Epithelial cell of esophagus (primary cell): ENCODE data around the gene LIN7B.

Experiments used
- DNase-seq: peaks from one replicate; pipeline ENCODE4 v3.0.0; 2010; ENCODE audit warnings: low read depth
- H3K4me3 ChIP-seq: 2 replicates; pipeline ENCODE4 v1.5.1; 2011; ENCODE audit warnings: mild to moderate bottlenecking, low read length, control low read depth
- TF ChIP-seq, protein P1 (sequence below): IDR thresholded peaks from 2 replicates; pipeline ENCODE4 v1.5.1; 2011; ENCODE audit warnings: low read depth, mild to moderate bottlenecking, low read length, control low read depth, inconsistent platforms; ENCODE audit not compliant: insufficient read depth; ENCODE audit errors: missing control alignments

LIN7B gene

GRCh38 chr19:49085020-49085867 lies 28.9 kb upstream of the LIN7B start, which contains the start of gene SNRNP70:
TSS of gene SNRNP70 (plus strand) at chr19:49085451. CDS start at chr19:49086415, 964 bp downstream.
- H3K4me3 ChIP-seq: peak within 1 kb of the TSS; percentile 86
- TF ChIP-seq, protein P1, sequence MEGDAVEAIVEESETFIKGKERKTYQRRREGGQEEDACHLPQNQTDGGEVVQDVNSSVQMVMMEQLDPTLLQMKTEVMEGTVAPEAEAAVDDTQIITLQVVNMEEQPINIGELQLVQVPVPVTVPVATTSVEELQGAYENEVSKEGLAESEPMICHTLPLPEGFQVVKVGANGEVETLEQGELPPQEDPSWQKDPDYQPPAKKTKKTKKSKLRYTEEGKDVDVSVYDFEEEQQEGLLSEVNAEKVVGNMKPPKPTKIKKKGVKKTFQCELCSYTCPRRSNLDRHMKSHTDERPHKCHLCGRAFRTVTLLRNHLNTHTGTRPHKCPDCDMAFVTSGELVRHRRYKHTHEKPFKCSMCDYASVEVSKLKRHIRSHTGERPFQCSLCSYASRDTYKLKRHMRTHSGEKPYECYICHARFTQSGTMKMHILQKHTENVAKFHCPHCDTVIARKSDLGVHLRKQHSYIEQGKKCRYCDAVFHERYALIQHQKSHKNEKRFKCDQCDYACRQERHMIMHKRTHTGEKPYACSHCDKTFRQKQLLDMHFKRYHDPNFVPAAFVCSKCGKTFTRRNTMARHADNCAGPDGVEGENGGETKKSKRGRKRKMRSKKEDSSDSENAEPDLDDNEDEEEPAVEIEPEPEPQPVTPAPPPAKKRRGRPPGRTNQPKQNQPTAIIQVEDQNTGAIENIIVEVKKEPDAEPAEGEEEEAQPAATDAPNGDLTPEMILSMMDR: no peak
- DNase-seq: peak; percentile 100

DNA sequence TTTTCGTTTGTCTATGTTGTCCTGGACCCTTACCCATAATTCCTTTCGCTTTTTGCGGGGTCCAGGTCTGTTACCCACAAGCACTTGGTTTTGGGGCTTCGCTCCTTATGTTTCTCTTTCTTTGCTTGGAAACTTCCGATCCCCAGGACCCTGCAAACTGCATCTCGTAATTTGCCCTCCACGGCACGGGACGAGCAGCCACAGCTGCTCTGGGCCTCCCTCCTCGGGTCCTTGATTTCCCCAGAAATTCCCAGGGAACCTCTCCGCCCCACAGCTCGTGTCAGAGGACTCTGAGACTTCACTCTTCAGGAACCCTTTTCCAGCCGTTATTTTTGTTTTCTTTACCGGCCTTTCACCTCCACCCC lies 28.3 kb upstream of the LIN7B start:
- H3K4me3 ChIP-seq: peak overlapping the region; percentile 86
- no peak for DNase-seq
- TF ChIP-seq, protein P1: no peak

DNA sequence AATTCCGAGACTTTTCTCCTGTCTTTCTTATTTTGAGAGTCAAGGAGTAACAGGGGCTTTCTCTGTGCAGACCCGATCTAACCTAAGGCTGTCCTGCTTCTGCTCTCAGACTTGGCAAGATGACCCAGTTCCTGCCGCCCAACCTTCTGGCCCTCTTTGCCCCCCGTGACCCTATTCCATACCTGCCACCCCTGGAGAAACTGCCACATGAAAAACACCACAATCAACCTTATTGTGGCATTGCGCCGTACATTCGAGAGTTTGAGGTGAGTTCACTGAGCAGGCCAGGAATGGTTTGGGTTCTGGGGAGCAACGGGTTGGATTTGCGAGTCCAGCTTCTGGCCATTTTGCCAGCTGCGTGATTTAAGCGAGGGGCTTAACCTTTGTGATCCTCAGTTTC lies 27.9 kb upstream of the LIN7B start:
- DNase-seq: no peak
- TF ChIP-seq, protein P1: no peak
- H3K4me3 ChIP-seq: peak overlapping the region; percentile 86

- TF ChIP-seq, protein P1: no peak
- H3K4me3 ChIP-seq: no peak overlapping the region
- DNase-seq: no peak
These were observed 22.7 kb upstream of the LIN7B start for GRCh38 chr19:49091391-49092038.

GRCh38 chr19:49092686-49093085 lies 21.5 kb upstream of the LIN7B start:
- TF ChIP-seq, protein P1: no peak
- no peak for DNase-seq
- no peak overlapping the region for H3K4me3 ChIP-seq

DNA sequence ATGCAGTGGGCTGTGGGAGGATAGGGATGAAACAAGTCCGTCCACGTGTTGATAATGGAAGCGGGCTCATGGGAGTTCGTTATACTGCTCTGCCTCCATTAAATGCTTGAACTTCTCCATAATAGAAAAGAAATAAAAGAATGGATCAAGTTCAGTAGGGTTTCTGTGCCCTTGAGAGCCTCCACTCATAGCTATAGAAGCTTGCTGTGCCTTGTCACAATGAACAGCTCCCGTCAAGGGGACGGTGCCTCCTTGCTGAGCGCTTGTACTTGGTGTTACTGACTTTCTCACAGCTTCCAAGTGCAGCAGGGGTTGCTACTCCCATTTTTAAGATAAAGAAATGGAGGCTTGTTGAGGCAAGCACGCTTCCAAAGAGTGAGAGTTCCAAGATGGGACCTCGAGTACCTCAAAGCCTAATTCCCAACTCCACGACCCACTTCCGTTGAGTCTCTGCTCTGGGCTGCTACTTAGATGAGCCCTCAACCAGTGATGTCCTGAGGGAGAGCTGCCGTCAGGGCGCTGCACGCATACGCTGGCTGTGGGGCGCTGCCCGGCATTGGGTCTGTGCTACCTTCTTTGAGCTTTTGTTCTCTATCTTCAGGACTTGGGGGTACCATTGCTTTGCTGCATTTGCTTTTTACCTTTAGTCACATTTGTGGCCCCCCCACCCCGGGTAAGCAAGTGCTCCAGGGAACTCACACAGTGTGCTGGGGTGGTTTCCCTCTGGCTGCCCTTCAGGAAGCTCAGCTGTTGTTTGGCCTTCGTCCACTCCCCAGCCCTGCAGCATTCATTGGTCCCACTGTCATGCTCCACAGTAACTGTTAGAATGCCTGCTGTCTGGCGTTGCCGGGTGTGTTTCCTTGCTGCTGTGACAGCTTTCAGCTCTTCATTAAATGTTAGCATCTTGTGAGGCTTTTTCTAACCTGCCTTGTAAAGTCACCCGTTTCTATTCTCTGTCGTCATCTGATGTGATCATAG lies 19.4 kb upstream of the LIN7B start:
- no peak overlapping the region for H3K4me3 ChIP-seq
- no peak for DNase-seq
- TF ChIP-seq, protein P1: no peak
